ENCODE results near the gene TECPR1.

- TF ChIP-seq EZH2 (IDR thresholded peaks at IDR 0.05; ENCODE audit: insufficient read depth, poor library complexity, severe bottlenecking) (no peak), EZH2phosphoT487 (IDR thresholded peaks at IDR 0.05; ENCODE audit: insufficient read depth, low read depth) (no peak)
Measured at GRCh38 chr7:98293746-98294145, 41.7 kb upstream of the TECPR1 start.

Data from GM23248 (cell line).